HG02610 (cell line): ENCODE results near the gene SMO.

Experiments used
- ATAC-seq: cut with Tn5 transposase; IDR thresholded peaks from one replicate; pipeline ENCODE4 v1.9.1; 2021; ENCODE audit warnings: mild to moderate bottlenecking, moderate library complexity; ENCODE audit not compliant: unreplicated experiment

The SMO gene

DNA sequence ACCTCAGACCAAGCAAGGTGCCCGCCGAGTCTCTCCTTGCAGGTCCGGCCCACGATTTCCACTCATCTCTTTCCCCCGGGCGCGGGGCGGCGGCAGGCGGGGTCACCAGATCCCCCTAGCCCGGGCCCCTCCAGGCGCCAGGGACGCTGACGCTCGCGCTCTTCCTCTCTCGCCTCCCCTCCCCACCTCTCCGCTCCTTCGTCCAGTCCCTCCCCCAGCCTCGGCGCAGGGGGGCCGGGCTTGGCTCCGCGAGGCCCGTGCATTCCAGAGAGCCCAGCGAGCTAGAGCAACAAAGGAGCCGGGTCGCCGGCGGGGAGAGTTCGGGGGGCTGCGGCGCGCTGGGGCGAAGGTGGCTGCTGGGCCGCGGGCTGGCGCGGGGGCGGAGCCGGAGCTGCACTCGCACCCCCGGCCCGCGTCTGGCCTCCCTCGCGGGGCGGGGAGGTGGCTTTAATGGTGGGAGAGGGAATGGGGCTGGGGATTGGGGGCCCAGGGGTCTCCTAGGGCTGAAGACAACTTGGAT lies at the start of gene SMO:
Gene SMO (plus strand): TSS at position 262 of the 520 bp plus-strand sequence. CDS start 519 bp downstream, outside the sequence.
- ATAC-seq = no peak

DNA sequence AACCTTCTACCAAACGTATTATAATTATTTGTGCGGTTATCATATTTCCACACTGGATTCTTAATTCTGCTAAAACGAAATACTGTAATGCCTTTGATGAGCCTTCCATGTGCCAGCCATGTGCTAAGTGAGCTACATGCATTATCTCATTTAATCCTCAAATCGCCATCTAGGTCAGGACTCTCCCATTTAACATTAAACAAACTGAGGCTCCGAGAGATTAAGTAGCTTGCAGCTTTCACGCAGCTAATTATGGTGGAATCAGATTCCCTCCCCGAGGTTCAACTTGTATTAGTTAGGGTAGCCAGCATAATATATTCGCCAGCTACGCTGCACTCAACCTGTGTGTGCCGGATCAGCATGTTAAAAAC lies 44.7 kb upstream of the SMO start:
- ATAC-seq = no peak

DNA sequence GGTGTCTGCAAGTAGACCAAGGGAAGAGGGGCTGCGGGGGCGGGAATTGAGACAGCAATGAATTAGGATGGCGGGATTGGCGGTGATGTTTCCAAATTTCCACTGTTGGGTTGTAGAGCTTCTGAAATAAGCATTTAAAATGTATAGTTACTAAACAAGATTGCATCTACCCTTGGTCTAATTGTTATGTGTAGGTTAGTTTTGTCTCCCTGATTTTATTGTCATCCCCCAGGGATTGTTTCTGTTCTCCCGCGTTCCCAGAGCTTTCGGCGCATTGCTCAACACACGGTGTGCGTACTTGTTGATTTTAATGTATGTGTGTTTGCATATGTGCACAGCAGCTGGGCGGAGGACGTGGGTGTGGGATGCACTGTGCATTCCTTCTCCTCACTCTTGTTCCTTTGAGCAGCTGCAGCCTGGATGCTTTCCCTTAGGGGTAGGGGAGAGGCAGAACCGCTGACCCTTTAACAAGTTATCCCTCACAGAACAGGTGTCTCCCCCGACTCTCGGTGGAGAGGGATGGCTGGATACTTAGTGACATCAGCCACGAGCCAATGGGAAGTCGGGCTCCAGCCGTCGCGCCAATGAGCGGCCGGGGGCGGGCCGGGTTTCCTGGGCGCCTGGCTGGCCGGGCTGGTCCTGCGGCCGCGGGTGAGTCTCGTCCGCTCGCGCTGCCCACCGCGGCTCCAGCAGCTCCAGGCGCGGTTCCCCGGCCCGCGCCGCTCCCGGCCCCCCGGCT lies 44.2 kb upstream of the SMO start, which contains the start of gene TSPAN33:
Gene TSPAN33 (plus strand): TSS at position 613 of the 739 bp plus-strand sequence. CDS start 274 bp downstream, outside the sequence.
- peak; percentile 68 for ATAC-seq

DNA sequence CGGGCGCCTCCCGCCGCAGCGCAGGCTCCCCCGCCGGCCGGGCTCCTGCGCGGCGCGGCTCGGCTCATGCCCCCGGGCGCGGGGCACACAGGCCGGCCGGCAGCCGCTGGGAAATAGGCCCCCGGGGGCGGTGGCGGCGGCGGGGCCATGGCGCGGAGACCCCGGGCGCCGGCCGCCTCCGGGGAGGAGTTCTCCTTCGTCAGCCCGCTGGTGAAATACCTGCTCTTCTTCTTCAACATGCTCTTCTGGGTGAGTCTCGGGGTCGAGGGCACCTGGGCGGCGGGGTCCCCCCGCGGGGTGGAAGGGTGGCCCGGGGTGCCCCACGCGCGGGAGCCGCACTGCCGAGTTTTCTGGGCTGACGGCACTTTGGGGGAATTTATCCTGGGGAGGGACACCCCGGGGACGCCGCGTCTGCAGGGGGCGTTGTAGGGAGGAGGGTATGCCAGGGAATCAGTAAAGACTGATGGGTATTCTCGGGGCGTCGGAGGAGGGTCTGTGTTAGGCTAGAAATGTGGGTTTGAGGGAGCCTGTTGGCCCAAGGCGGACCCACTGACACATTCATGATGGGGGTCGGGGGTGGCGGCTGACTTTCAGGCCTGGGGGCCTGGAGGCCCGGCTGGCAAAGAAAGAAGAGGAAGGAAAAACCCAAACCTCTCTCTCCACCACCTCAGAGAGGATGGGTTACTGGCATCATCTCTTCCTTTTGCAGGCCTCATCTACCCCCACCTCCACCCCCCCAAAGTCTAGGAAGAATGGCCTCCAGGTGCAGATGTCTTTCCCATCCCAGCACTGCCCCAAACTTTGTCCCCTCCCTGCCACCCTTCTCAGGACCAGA lies 43.4 kb upstream of the SMO start:
- no peak for ATAC-seq

DNA sequence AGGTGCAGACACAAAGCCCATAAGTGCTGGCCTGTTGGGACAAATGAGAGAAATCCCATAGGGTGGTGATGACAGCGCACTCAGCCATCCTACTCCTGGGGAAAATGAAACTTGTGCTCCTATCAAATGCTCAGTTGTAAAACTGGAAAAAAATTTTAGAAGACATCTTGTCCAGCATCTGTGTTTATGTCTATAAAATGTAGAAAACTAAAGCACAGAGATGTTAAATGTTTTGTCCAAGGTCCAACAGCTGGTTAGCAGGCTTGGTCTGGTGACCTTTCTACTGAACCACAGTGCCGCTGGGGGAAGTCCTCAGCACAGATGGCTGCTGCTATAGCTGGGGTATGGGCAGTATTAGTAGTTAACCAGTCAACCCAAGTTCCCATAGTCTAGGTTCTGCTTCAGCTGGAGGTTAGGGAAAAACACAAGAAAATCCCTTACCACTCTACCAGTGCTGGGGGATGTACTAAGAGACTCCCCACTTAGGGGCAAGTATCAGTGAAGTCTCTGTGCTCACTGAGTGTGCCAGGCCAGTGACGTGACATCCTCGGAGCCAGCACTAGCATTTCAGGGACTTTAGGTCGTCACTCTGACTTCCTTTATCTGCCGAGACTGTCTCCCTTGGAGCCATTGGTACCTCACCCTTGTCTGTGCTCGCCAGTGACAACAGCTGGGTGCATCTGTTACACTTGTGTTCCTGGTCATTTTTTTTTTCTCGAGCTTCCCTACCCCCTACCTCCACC lies 42.0 kb upstream of the SMO start:
- ATAC-seq = peak; percentile 70

DNA sequence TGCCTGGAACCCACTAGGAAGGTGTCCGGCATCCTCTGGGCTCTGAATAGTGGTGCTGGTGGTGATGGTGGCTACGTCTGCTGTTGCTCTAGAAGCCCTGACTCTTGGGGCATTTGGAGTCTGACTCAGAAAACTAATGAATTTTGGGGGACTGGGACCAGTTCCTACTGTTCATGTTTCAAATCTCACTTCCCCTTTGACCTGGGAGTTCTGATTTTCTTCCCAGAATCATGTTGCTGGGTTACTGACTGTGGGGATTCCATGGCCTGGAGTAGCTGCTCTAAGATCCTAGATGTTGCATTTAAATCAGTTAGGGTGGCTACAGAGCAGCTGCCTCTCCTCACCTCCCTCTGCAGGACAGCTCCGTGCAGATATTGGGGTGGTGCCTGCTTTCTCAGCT lies 40.7 kb upstream of the SMO start:
- ATAC-seq = no peak

DNA sequence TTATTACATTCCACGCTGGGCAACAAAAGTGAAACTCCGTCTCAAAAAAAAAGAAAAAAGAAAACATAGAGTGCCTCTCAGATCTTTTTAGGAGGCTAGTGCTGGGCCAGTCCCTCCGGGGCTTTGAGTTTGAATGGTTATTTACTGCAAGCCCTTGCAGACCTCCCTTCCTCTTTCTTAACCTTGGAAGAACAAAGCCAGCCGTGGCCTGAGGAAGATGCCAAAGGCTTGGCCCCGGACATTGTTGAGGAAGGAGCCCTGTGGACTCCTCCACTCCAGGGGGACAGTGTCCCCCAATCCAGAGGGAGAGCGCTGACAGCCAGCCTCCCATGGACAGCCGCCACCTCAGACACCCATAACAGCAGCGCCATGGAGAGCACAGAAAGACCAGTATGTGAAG lies 38.9 kb upstream of the SMO start:
- ATAC-seq = no peak

DNA sequence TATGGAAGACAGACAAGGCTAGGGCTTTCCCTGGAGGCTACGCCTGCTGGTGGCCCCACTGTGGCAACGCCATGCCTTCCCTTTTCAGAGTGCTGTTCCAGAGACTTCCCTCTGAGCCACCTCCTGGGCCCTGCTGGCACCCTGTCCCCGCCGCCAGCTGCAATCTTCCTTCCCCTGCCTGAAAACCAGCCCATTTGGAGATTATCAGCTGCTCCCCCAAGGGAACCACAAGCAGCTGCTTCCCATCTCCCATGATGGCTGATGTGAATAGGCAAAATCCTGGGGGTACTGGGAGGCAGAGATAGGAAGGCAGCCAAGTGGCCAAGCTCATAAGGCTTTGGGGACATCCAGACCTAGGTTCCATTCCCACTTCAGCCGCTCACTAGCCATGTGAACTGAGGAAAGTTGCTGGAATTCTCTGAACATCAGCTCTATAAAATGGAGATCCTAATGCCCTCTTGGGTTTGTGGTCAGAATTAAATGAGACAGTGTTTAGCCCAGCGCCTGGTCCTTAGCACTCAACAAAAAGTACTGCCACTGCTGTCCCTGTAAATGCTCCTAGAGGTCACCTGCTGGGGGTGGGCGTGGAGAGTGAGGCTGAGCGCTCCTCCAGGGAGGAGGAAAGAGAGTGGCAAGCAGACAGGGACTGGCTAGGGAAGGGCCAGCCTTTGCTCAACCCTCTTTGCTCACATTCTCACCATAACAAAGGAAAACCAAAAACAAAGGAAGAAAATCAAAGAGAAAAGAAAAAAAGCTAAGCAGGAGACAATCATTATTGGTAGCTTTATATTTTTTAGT lies 38.0 kb upstream of the SMO start:
- no peak for ATAC-seq

DNA sequence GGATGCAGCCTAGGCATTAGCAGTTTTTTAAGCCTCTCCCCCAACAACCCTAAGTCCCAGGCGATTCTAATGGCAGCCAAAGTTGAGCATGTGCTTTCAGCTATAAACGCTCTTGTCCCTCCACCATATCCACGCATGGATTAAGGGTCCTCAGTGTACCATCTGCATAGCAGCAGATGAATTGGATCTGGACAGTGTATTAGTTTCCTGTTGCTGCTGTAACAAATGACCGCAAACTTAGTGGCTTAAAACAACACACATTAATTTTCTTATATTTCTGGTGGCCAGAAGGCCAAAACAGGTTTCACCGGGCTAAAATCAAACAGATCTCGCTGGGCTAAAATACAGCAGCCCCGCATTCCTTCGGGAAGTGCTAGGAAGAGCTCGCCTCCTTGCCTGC lies 30.8 kb upstream of the SMO start:
- no peak for ATAC-seq

DNA sequence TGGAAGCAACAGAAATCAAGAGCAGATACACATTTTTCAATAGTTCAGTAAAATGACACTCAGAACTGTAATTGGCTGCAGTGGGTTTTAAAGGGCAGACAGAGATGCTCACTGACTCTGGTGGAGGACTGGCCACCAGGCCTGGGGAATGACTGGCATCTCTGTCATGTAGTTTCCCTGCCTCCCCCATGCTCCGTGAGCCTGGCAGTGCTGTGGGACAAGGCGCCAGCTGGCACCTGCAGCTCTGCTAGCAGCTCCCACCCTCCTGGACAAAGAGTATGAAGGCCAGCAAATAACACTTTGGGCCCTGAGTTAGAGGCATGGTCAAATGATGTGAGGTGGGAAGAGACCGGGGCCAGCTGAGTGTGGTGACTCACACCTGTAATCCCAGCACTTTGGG lies 28.9 kb upstream of the SMO start:
- ATAC-seq = no peak

DNA sequence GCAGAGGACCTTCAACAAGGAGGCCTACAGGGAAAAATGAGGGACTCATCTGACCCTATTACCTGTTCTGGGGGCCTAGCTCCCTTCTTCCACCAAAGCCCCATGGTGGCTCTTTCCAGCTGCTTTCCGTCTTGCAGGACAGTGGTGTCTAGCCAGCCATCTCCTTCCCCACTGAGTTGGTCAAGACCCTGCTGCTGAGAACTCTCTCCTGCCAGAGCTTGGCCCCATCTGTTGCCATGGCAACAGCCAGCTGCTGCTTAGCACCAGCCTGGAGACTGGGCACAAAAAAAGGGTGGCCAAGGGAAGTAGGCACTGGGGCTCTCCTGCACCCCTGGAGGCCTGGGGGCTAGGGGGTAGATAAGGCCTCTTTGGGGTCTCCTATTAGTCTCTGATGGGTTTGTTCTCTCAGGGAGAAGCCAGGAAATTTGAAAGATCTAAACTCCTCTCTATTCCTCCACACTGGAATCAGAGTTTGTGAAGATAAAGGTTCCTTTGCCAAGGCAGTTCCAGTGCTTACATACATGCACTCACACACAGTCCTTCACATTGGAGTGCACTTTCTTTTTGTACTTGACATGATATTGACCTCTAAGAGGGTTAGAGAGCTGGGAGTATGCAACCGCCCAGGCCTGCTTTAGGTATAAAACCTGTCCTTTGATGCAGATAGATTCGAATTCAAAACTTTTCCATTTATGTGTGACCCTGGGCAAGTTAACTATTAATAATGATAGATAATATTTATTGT lies 28.1 kb upstream of the SMO start:
- ATAC-seq = no peak

DNA sequence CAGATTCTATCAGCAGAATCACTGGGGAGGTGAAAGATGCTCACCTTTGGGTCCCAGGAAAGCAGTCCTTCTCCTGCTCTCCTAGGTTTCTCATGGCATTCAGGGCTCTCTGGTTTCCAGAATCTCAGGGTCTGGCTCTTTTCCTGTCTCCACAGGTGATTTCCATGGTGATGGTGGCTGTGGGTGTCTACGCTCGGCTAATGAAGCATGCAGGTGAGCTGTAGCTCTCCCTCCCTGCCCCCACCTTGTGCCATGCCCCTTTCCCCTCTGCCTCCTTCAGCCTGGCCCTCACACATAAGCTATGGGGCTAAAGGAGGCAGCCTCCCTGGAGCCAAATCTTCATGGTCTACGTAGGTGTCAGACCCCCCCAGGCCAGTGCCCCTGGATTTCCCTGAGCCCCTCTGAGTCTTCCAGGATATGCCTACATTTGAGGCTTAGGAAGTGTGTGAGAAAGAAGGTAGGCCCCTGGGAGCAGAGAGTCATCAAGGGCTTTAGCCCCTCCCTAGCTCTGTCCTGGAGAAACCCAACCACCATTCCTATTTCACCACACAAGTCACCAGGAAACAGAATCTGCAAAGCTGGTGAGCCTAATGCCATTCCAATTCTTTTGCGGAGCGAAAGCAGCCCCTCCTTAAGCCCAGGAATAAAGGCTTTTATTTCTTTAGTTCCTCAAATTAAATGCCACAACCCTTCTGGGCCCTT lies 26.8 kb upstream of the SMO start:
- ATAC-seq = no peak

DNA sequence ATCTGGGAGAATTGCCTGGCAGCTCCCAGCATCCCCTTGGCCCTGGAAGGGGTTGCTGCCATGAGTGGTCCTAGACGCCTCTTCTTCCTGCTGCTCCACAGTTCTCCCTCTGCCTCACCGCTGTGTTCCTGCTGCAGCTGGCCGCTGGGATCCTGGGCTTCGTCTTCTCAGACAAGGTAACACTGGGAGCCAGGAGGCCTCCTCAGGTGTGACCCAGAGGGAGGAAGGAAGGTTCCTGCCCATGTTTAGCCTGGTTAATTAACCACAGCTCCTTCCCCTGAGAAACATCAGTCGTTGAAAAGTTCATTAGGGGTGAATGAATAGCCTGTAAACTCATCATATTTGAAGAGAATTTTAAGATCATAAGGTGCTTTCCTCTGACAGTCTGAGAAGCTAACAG lies 25.7 kb upstream of the SMO start:
- no peak for ATAC-seq

DNA sequence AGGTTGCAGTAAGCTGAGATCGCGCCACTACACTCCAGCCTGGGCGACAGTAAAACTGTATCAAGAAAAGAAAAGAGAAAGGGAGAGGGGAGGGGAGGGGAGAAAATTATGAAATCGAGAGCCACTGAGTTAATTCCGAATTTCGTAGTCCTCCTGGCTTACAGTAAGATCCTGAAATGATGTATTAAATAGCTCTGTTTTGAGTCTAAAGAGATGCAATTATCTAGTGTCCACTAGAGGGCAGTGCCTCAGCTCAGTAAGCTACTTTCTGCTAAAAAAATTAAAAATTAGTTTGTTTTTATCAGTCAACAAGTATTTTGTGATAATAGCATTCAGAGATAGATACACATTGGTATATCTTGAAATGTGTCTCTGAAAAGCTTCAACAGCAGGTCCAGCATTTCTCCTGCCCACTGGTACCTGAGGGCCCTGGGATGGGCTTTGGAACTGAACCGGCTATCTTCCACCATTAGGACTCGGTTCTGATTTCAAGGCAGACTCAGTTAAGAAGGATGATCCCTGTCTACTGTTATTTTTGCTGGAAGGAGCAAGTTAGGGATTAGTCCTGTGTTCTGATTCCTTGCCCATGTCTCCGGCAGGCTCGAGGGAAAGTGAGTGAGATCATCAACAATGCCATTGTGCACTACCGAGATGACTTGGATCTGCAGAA lies 24.4 kb upstream of the SMO start:
- ATAC-seq = no peak

DNA sequence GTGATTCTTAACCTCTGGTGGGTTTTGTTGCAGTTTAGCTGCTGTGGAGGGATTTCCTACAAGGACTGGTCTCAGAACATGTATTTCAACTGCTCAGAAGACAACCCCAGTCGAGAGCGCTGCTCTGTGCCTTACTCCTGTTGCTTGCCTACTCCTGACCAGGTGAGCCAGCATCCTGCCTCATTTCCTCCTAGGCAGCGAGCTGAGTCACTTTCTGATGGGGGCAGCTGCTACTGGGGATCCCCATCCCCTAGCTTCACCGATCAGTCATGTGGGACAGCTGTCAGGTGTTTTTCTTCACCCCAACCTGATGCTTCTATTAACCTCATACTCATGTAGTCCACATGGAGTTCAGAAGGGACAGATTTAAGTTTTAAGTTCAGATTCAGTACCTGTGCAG lies 21.7 kb upstream of the SMO start:
- peak; percentile 70 for ATAC-seq

DNA sequence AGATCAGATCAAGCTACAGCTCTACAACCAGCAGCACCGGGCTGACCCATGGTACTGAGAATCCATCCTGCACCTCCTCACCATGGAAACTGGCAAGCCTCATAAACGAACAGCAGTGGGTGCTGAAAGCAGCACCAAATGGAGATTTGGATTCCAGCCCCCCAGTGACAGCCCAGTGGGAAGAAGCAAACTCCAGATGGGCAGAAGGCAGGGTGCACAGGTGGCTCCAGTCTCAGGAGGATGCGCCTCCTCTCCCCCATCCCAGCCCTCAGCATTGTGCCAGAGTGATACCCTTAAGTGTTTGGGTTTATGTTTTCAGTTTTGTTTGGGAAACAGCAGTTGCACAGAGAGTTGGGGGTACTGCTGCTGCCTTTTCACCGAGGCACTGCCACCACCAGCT lies 20.6 kb upstream of the SMO start:
- no peak for ATAC-seq

DNA sequence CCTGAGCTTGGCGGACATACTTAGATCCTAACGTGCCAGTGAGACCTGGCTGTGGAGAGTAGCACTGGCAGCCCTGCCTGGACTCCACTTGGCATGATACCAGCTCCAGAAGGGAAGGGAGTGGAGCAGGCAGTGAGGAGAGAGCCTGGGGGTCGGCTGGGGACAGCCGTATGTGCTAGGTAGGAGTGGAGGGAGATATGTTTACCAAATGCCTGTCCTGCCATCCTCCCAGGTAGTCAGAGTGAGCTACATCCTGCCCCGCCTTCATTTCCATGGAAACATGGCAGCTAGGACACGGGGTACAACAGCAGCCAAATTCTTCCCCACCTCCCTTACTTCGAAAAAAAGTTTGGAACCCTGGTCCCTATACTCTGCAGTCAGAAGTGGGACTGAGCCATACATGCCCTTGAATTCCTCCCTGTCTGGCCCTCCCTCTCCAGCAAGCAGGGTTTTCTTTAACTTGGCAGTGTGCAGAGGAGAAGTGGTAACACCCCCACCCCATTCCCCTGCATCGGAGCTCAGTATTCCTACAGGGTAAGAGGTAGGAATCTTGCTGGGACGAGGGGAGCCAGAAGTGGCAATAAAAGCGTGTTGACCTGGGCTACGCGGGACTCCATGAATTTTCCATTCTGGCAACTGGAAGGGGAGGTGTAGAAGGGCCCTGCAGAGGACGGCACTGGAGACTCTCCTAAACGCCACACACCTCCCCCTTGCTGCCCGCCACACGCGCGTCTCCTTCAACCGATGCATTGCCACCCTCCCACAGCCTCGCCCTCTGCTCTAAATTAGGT lies 20.0 kb upstream of the SMO start:
- no peak for ATAC-seq

DNA sequence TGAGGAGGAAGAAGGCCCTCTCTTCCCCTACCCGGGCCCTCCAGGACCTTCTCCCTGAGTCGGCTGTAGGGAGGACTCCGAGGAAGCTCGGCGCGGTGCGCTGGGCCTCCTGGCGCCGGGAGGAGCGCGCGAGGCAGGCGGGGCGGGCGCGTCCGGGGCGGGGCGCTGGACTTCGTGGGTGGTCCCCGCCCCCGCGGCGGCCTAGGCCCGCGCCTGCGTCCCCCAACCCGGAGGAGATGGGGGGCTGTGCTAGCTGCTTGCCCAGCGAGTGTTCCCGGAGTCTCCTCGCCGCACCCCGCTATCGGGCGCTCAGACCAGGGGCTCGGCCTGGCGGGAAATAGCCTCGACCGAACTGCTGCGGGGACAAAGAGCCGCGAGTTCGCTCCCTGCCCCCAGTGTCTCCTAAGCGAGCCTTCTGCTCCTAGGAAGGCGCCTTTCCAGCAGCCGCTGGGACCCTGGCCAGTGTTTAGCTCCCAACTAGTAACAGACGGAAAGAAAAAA lies 19.2 kb upstream of the SMO start:
- ATAC-seq = peak; percentile 29
